Left colon (tissue), 2 donors: ENCODE results near the gene RAET1L. TPM values are rescaled to one million over a fixed set of nuclear protein-coding genes. Genes with fewer than 3 reads are reported as not detected.
"Not testable (repeated sequence)": the region's sequence is repeated elsewhere in the genome, so short reads cannot be mapped to it uniquely, and the experiment has no call there.

ENCODE experiments used
- ATAC-seq: fragments of 200-7000 bp; cut with Tn5 transposase; one replicate; pipeline ENCODE4 v1.9.1; 2020; ENCODE audit warnings: mild to moderate bottlenecking, moderate library complexity
- DNase-seq, 2 donors: peaks; one replicate each; pipeline ENCODE4 v3.0.0-alpha.2; 2020
- intact Hi-C, 2 donors: fragments of 100-400 bp; cut with DNase I in 1 of 2; cut with micrococcal nuclease in 1 of 2; formaldehyde crosslinking; loops; one replicate each; pipeline versions ENCODE4 v1.11.2 to v1.14.0; 2022; cut with DNase I, micrococcal nuclease
- total RNA-seq, 2 donors: library from RNA; stranded (reverse); fragmentation: NEBNext Ultra II Directional; extraction: Animal tissue kit (Norgen Biotek cat#: 25700); gene quantifications; one replicate each; pipeline ENCODE4 v1.2.1, GENCODE V29; 2021
- donor health status: DM: no; HTN: no; CAD: no.
- donor health status: DM: yes; HTN: yes; CAD: no.

Gene RAET1L
- total RNA-seq, 2 donors from 2014 or later = not detected

DNA sequence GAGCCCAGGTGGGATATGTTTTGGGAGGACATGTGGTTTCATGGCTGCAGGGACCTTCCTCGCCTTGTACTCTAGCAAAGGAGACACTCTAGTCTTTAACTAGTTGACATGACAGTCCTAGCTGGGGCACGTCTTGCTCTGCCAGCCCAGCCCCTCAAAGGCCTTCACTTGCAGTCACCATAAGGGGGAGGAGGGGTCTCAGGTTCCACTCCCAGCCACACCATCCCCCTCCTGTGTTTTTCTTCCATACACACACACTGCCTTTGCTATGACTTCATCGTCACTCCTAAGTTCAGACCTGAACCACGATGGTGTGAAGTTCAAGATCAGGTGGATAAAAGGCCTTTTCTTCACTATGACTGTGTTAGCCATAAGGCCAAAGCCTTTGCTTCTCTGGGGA is 48.1 kb downstream of the RAET1L start:
- intact Hi-C loops = no loop called here
- no peak for DNase-seq

DNA sequence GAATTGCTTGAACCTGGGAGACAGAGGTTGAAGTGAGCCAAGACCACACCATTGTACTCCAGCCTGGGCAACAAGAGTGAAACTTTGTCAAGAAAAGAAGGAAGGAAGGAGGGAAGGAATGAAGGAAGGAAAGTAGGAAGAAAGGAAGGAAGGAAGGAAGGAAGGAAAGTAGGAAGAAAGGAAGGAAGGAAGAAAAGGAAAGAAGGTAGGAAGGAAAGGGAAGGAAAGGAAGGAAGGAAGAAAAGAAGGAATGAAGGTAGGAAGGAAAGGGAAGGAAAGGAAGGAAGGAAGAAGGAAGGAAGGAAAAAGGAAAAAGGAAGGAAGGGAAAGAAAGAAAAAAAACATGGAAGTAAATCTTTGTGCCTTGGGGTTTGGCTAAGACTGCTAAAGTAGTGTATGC is 49.9 kb downstream of the RAET1L start:
- intact Hi-C loops = no loop called here
- DNase-seq = no peak
- no peak for ATAC-seq

More for the DNA sequence above, 48.1 kb downstream of the RAET1L start:
- no peak for ATAC-seq

DNA sequence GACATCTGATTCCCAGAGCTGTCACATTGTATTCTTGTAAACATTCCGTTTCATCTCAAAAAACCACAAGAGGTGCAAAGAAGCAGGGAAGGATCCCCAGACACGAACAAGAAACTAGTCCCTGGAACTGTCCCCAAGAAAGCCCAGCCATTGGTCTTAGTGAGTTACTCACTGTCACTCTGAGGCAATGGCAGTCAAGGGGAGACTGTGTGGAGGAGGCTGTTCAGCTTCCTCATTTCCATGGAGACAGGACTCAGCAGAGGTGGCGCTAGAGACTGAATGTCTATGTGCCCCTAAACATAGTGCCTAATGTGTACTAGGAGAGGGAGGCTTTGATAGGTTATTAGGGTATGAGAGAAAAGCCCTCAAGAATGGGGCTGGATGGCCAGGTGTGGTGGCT is 50.5 kb downstream of the RAET1L start:
- ATAC-seq = no peak
- intact Hi-C loops = no loop called here

DNA sequence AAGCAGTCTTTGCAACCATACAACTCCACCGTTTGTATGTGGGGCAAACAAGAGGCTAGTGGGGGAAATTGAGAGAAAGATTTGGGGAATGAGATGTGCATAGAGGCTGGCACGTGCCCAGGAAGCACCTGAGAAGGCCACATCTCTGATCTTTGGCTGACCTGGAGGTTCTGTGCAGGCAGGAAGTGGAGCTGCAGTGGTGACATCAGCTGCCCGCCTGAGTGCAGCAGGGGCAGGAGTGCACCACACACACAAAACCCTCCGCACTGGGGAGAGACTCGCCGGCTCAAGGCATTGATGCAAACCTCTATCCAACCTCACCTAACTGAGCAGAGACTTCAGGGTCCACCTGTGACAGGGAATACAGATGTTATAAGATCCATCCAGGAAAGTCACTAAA is 50.9 kb downstream of the RAET1L start:
- intact Hi-C loops, ATAC-seq: not testable (repeated sequence)

More for the DNA sequence above, 50.5 kb downstream of the RAET1L start:
- no peak for DNase-seq

DNA sequence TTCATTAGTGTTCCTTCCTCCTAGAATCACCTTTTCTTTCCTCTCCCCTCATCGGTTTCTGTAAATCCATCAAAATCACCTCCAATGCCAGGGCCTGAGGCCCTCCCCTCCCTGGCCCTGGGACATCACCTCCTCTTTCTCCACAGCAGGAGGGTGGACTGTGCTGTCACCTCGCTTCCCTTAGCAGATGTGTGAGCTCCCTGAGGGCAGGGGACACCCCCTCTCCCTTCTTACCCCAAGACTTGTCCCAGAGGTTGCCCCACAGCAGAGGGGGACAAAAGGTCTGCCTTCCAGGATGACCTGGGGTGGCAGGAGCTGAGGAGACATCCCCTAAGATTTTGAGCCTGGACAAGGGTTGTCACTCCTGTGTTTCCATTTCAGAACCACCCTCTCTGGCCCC is 55.7 kb downstream of the RAET1L start:
- intact Hi-C loops = no loop called here
- ATAC-seq (no peak), DNase-seq (no peak)

More for the DNA sequence above, 50.9 kb downstream of the RAET1L start:
- not testable (repeated sequence) for DNase-seq

DNA sequence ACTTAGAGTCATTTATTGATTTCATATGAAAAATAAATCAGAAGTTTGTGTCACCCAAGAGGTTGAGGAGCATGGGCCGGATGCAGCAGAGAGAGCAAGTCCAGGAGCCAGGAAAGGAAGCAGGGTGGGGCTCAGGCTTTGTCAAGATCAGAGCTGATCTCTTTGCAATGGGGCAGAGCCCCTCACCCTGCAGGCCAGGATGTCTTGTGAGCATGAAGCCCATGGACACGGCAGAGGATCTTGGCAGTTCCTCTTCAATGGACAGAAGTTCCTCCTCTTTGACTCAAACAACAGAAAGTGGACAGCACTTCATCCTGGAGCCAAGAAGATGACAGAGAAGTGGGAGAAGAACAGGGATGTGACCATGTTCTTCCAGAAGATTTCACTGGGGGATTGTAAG is 56.4 kb downstream of the RAET1L start:
- ATAC-seq, intact Hi-C loops, DNase-seq: not testable (repeated sequence)

Other genes with a start within 250 kb of the RAET1L start
- 10 to 100 TPM; 21.9 to 22.2 TPM for gene LRP11, start 161.2 kb downstream of the RAET1L start, total RNA-seq
- gene RAET1E, start 127.4 kb downstream of the RAET1L start, total RNA-seq = under 1 TPM in 1 of 2 donors, not detected in 1; 0.61 TPM
- gene RAET1G, start 102.4 kb downstream of the RAET1L start, total RNA-seq = not detected
- gene ULBP2, start 83.5 kb downstream of the RAET1L start, total RNA-seq = under 1 TPM in 1 of 2 donors, not detected in 1; 0.31 TPM
- under 1 TPM in 1 of 2 donors, not detected in 1; 0.09 TPM for gene ULBP1, start 61.6 kb downstream of the RAET1L start, total RNA-seq
- 1 to 10 TPM; 1.2 to 1.5 TPM for gene ULBP3, start 43.6 kb upstream of the RAET1L start, total RNA-seq
- gene PPP1R14C, start 117.5 kb upstream of the RAET1L start, total RNA-seq = 10 to 100 TPM; 28.9 to 40.0 TPM